Ascending aorta (tissue), 2 donors: ENCODE measurements around the gene C10orf62. TPM values are rescaled to one million over a fixed set of nuclear protein-coding genes. Genes with fewer than 3 reads are reported as not detected.
A peak's percentile ranks its signal among the peaks of the same experiment; 100 is the strongest.

Experiments
- DNase-seq, 2 donors: peaks; one replicate each; pipeline ENCODE4 v3.0.0-alpha.2; 2019; ENCODE audit warnings: low spot score in 2 of 2
- H3K27ac ChIP-seq, 2 donors: fragments of 200-600 bp; sonication (generic); one replicate each; pipeline ENCODE4 v1.5.1; 2016 to 2017; ENCODE audit warnings: mild to moderate bottlenecking in 1 of 2
- H3K27me3 ChIP-seq: fragments of 200-600 bp; sonication (generic); one replicate; pipeline ENCODE4 v1.5.1; 2017
- H3K36me3 ChIP-seq, 2 donors: fragments of 200-600 bp; sonication (generic); one replicate each; pipeline ENCODE4 v1.5.1; 2016
- H3K4me1 ChIP-seq, 2 donors: fragments of 200-600 bp; sonication (generic); one replicate each; pipeline ENCODE4 v1.5.1; 2016 to 2017; ENCODE audit warnings: mild to moderate bottlenecking in 1 of 2
- H3K4me3 ChIP-seq, 2 donors: fragments of 200-600 bp; sonication (generic); one replicate each; pipeline ENCODE4 v1.5.1; 2016 to 2017; ENCODE audit warnings: mild to moderate bottlenecking in 1 of 2
- H3K9me3 ChIP-seq, 2 donors: fragments of 200-600 bp; sonication (generic); one replicate each; pipeline ENCODE4 v1.5.1; 2016
- CTCF ChIP-seq, 3 experiments: fragments of 200-600 bp in 2 of 3; fragments of 450-650 bp in 1 of 3; sonication (generic) in 2 of 3; IDR thresholded peaks; one replicate each; pipeline ENCODE4 v1.5.1; 2016 to 2019; ENCODE audit warnings: antibody characterized with exemption in 3 of 3, mild to moderate bottlenecking in 1 of 3, moderate library complexity in 1 of 3
- intact Hi-C: fragments of 100-400 bp; cut with DNase I; formaldehyde crosslinking; loops from one replicate; pipeline ENCODE4 v1.15.1; 2023
- total RNA-seq: library from RNA; depleted of rRNA; stranded (reverse); fragments of >200 nt; gene quantifications from one replicate; pipeline ENCODE4 v1.1.0, GENCODE V29; 2016

The C10orf62 gene
- total RNA-seq, 1 donor from 2014 or later: not detected

- Histone ChIP-seq H3K27ac (no peak overlapping the region), H3K4me1 (peaks cover 3 to 12% of the 10 kb centered on the region in 2 donors), H3K9me3 (no peaks in the 10 kb centered on the region), H3K36me3 (no peaks in the 10 kb centered on the region), H3K27me3 (no peaks in the 10 kb centered on the region), H3K4me3 (no peak overlapping the region)
- DNase-seq: no peak
- TF ChIP-seq CTCF (IDR thresholded peaks at IDR 0.05): no peak
- intact Hi-C loops: no loop called here
Observed at GRCh38 chr10:97582169-97582568, 7.4 kb upstream of the C10orf62 start.

- TF ChIP-seq CTCF (IDR thresholded peaks at IDR 0.05): no peak
- no peaks in the 10 kb centered on the region for H3K9me3 ChIP-seq
- H3K27ac ChIP-seq: peak overlapping the region; percentile 70 to 82
- H3K27me3 ChIP-seq: no peaks in the 10 kb centered on the region
- no peaks in the 10 kb centered on the region for H3K36me3 ChIP-seq
- peaks cover 3 to 12% of the 10 kb centered on the region in 2 donors for H3K4me1 ChIP-seq
- DNase-seq: no peak
- peak overlapping the region in 1 of 2 donors; percentile 12 for H3K4me3 ChIP-seq
- intact Hi-C loops: no loop called here
Observed at GRCh38 chr10:97583476-97583875, 6.0 kb upstream of the C10orf62 start.

- TF ChIP-seq CTCF (IDR thresholded peaks at IDR 0.05): no peak
- DNase-seq: peak; percentile 61 to 91
- no peaks in the 10 kb centered on the region for H3K9me3 ChIP-seq
- intact Hi-C loops: no loop called here
- H3K27ac ChIP-seq: peak within 1 kb of the TSS; percentile 70 to 82
- H3K27me3 ChIP-seq: no peaks in the 10 kb centered on the region
- H3K4me1 ChIP-seq: peaks cover 3 to 12% of the 10 kb centered on the region in 2 donors
- H3K36me3 ChIP-seq: no peaks in the 10 kb centered on the region
- peak within 1 kb of the TSS; percentile 12 to 40 for H3K4me3 ChIP-seq
Observed at GRCh38 chr10:97584060-97584797, 5.3 kb upstream of the C10orf62 start, which contains the start of gene HOGA1. Gene HOGA1, plus strand, starts transcription at chr10:97584389. Its CDS starts 315 bp downstream, at chr10:97584704.

- H3K9me3 ChIP-seq: no peaks in the 10 kb centered on the region
- peak overlapping the region; percentile 70 to 82 for H3K27ac ChIP-seq
- peak overlapping the region; percentile 12 to 40 for H3K4me3 ChIP-seq
- H3K27me3 ChIP-seq: no peaks in the 10 kb centered on the region
- H3K4me1 ChIP-seq: peaks cover 3 to 12% of the 10 kb centered on the region in 2 donors
- H3K36me3 ChIP-seq: no peaks in the 10 kb centered on the region
- intact Hi-C loops: no loop called here
- TF ChIP-seq CTCF (IDR thresholded peaks at IDR 0.05): no peak
- no peak for DNase-seq
Observed at GRCh38 chr10:97584798-97585438, 4.6 kb upstream of the C10orf62 start.

- peak overlapping the region in 1 of 2 donors; percentile 12 for H3K4me3 ChIP-seq
- no peaks in the 10 kb centered on the region for H3K36me3 ChIP-seq
- H3K27ac ChIP-seq: peak overlapping the region in 1 of 2 donors; percentile 82
- H3K4me1 ChIP-seq: peaks cover 3 to 12% of the 10 kb centered on the region in 2 donors
- TF ChIP-seq CTCF (IDR thresholded peaks at IDR 0.05): no peak
- intact Hi-C loops: no loop called here
- H3K27me3 ChIP-seq: no peaks in the 10 kb centered on the region
- DNase-seq: no peak
- H3K9me3 ChIP-seq: no peaks in the 10 kb centered on the region
Observed at GRCh38 chr10:97585439-97585811, 4.1 kb upstream of the C10orf62 start.
